Omental fat pad (tissue), 4 donors: Measurements from ENCODE around the gene OR51B4. TPM values are rescaled to one million over a fixed set of nuclear protein-coding genes. Genes with fewer than 3 reads are reported as not detected.

ENCODE experiments used
- ATAC-seq: fragments of 150-250 bp; one replicate; pipeline ENCODE4 v1.9.1; 2016; ENCODE audit warnings: mild to moderate bottlenecking, moderate library complexity; ENCODE audit not compliant: low FRiP score
- DNase-seq: peaks from one replicate; pipeline ENCODE4 v3.0.0-alpha.2; 2019; ENCODE audit warnings: low spot score
- CTCF ChIP-seq, 3 donors: fragments of 450-650 bp; IDR thresholded peaks; one replicate each; pipeline ENCODE4 v1.5.1; 2016 to 2017; ENCODE audit warnings: antibody characterized with exemption in 3 of 3, mild to moderate bottlenecking in 3 of 3, moderate library complexity in 2 of 3
- total RNA-seq, 4 donors: library from RNA; depleted of rRNA; stranded (reverse); fragments of >200 nt; gene quantifications; one replicate each; pipeline ENCODE4 v1.1.0, GENCODE V29; 2016

OR51B4 gene
- total RNA-seq, 4 donors from 2014 or later: not detected

GRCh38 chr11:5293028-5293427 is 8.7 kb downstream of the OR51B4 start:
- ATAC-seq: no peak
- no peak for TF ChIP-seq CTCF (IDR thresholded peaks at IDR 0.05)
- DNase-seq: no peak

DNA sequence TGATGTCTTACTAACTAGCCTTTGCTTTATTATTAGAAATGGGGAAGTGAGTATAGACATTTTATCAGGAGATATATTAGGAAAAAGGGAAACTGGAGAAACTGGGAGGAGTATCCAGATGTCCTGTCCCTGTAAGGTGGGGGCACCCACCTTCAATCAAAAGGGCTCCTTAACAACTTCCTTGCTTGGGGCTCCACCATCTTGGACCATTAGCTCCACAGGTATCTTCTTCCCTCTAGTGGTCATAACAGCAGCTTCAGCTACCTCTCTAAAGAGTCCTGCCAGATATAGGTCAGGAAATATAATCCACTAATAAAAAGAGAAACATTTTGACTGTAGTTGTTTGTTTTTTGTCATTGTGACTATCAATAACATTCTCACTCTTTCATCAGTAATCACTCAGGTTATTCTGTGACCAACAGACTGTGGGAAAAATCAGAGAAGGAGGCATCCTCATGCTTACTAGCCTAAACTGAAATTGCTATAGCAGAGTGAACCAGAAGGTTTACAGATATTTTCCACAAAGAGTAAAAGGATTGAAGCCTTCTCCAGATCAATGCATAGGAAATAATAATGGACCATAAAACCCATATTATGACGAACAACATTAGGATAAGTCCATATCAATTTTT is 10.4 kb downstream of the OR51B4 start:
- no peak for TF ChIP-seq CTCF (IDR thresholded peaks at IDR 0.05)
- ATAC-seq (no peak), DNase-seq (no peak)

DNA sequence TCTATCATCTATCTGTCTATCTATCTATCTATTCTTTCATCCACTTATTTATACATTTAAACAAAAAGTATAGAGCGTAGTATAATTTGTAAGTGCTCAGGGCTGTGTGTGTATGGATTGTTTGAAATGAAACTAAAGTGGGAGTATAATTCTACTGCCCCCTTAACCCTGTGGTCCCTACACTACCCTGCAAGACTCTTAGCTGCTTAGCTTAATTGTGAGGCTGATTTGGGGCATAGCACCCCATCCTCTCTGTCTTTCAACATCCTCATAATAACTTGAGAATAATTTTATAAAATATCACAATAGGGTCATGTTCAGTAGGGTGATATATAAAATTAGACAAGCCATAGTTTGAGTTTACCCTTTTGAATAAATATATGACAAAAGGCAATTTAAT is 11.6 kb downstream of the OR51B4 start:
- no peak for DNase-seq
- TF ChIP-seq CTCF (IDR thresholded peaks at IDR 0.05): no peak
- no peak for ATAC-seq

DNA sequence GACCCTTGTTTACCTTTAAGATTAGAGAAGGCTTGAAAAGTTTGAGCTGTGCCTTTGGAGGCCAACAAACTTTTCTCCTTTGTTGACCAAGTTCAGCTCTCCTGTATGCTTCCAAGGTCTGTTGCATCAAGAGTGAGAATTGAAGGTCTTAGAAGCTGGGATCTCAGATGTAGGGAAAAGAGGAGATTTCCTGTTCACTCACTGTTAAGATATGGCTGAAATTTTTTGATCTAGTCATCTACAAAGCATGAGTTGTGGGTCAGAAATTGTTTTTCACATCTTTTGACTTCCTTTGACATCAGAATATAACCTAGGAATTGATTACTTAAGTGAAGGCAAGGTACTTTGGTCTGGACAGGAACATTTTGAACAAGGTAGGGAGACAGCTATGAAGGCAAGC is 12.1 kb downstream of the OR51B4 start:
- TF ChIP-seq CTCF (IDR thresholded peaks at IDR 0.05): no peak
- DNase-seq: no peak
- no peak for ATAC-seq

- ATAC-seq: no peak
- no peak for DNase-seq
- TF ChIP-seq CTCF (IDR thresholded peaks at IDR 0.05): no peak
These were observed 12.7 kb downstream of the OR51B4 start for GRCh38 chr11:5288906-5289550.

DNA sequence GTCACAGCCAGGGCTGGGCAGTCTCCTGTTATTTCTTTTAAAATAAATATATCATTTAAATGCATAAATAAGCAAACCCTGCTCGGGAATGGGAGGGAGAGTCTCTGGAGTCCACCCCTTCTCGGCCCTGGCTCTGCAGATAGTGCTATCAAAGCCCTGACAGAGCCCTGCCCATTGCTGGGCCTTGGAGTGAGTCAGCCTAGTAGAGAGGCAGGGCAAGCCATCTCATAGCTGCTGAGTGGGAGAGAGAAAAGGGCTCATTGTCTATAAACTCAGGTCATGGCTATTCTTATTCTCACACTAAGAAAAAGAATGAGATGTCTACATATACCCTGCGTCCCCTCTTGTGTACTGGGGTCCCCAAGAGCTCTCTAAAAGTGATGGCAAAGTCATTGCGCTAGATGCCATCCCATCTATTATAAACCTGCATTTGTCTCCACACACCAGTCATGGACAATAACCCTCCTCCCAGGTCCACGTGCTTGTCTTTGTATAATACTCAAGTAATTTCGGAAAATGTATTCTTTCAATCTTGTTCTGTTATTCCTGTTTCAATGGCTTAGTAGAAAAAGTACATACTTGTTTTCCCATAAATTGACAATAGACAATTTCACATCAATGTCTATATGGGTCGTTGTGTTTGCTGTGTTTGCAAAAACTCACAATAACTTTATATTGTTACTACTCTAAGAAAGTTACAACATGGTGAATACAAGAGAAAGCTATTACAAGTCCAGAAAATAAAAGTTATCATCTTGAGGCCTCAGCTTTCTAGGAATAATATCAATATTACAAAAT is 13.4 kb downstream of the OR51B4 start:
- ATAC-seq (no peak), DNase-seq (no peak)
- no peak for TF ChIP-seq CTCF (IDR thresholded peaks at IDR 0.05)
